Right lobe of liver (tissue), 6 donors: ENCODE results near the gene HDAC4. TPM values are rescaled to one million over a fixed set of nuclear protein-coding genes. Genes with fewer than 3 reads are reported as not detected.
A peak's percentile ranks its signal among the peaks of the same experiment; 100 is the strongest.

Experiments
- ATAC-seq, 4 donors: fragments of 200-7000 bp; cut with Tn5 transposase; one replicate each; pipeline ENCODE4 v1.9.1; 2020; ENCODE audit warnings: mild to moderate bottlenecking in 4 of 4, moderate library complexity in 4 of 4
- DNase-seq, 3 donors: peaks; one replicate each; pipeline ENCODE4 v3.0.0-alpha.2; 2020
- H3K27ac ChIP-seq, 3 donors: fragments of 200-600 bp; one replicate each; pipeline ENCODE4 v1.8.0; 2022
- H3K27me3 ChIP-seq, 2 donors: fragments of 200-600 bp; one replicate each; pipeline ENCODE4 v1.8.0; 2022
- H3K36me3 ChIP-seq, 4 donors: fragments of 200-600 bp; sonication (generic) in 1 of 4; one replicate each; pipeline versions ENCODE4 v1.5.1 to v1.8.0; 2017 to 2022; ENCODE audit warnings: control low read depth in 1 of 4
- H3K4me1 ChIP-seq, 4 donors: fragments of 200-600 bp; sonication (generic) in 1 of 4; one replicate each; pipeline versions ENCODE4 v1.5.1 to v1.8.0; 2017 to 2022; ENCODE audit warnings: control low read depth in 1 of 4
- H3K4me3 ChIP-seq, 3 donors: fragments of 200-600 bp; one replicate each; pipeline ENCODE4 v1.8.0; 2022
- H3K9me3 ChIP-seq, 4 donors: fragments of 200-600 bp; sonication (generic) in 1 of 4; one replicate each; pipeline versions ENCODE4 v1.5.1 to v1.8.0; 2017 to 2022; ENCODE audit warnings: control low read depth in 1 of 4
- CTCF ChIP-seq, 4 donors: fragments of 200-600 bp in 3 of 4; fragments of 450-650 bp in 1 of 4; IDR thresholded peaks; one replicate each; pipeline versions ENCODE4 v1.5.1 to v1.8.0; 2016 to 2022; ENCODE audit warnings: antibody characterized with exemption in 4 of 4, mild to moderate bottlenecking in 2 of 4
- POLR2A ChIP-seq: fragments of 450-650 bp; IDR thresholded peaks from one replicate; pipeline ENCODE4 v1.6.1; 2017; ENCODE audit warnings: antibody characterized with exemption, mild to moderate bottlenecking
- WGBS: methylation state at CpG from one replicate; pipeline ENCODE4 v1.1.6; 2018; ENCODE audit warnings: low coverage, low lambda C conversion rate; ENCODE audit not compliant: insufficient coverage; ENCODE audit errors: missing lambda C conversion rate; 5-methylcytosine and 5-hydroxymethylcytosine counted together
- intact Hi-C, 2 donors: fragments of 100-400 bp; cut with DNase I; formaldehyde crosslinking; loops; one replicate each; pipeline versions ENCODE4 v1.11.2 to v1.14.1; 2022
- total RNA-seq, 6 experiments: library from RNA; depleted of rRNA in 2 of 6; stranded (reverse); fragments of >200 nt in 2 of 6; fragmentation: NEBNext Ultra II Directional in 3 of 6; extraction: Animal tissue kit (Norgen Biotek cat#: 25700) in 3 of 6; gene quantifications; one replicate each; pipeline versions ENCODE4 v1.1.0 to v1.2.4, GENCODE V29; 2016 to 2023
- donor health status: DM: no; HTN: yes; CAD: no.
- donor health status: DM: no; HTN: no; CAD: no.
- donor health status: DM: no; HTN: no; CAD: no.
- donor health status: DM: no; HTN: yes; CAD: no.
- donor health status: DM: no; HTN: yes; CAD: no.

Gene HDAC4
- total RNA-seq, 6 experiments from 2014 or later: 8.9 to 22.4 (median 14.7) TPM

- Histone ChIP-seq H3K4me3 (no peak overlapping the region), H3K36me3 (no peaks in the 10 kb centered on the region), H3K27me3 (no peaks in the 10 kb centered on the region), H3K27ac (no peak overlapping the region), H3K4me1 (no peaks in the 10 kb centered on the region), H3K9me3 (no peaks in the 10 kb centered on the region)
- DNase-seq: no peak
- intact Hi-C loops: no loop called here
- no CpG with 5 or more reads among the region's 17 CpGs for WGBS
- ATAC-seq: no peak
- TF ChIP-seq CTCF (IDR thresholded peaks at IDR 0.05) (no peak), POLR2A (no peak)
Measured at GRCh38 chr2:239094867-239095266, 306.0 kb downstream of the HDAC4 start.

- WGBS: 95% methylated on average over 17 of the region's 17 CpGs
- no peak for TF ChIP-seq POLR2A
- TF ChIP-seq CTCF (IDR thresholded peaks at IDR 0.05): no peak
- DNase-seq (no peak), ATAC-seq (no peak)
- Histone ChIP-seq H3K27ac (no peak overlapping the region), H3K4me3 (no peak overlapping the region), H3K4me1 (no peaks in the 10 kb centered on the region), H3K9me3 (no peaks in the 10 kb centered on the region), H3K36me3 (no peaks in the 10 kb centered on the region), H3K27me3 (no peaks in the 10 kb centered on the region)
- intact Hi-C loops: no loop called here
Measured at GRCh38 chr2:239093952-239094351, 306.9 kb downstream of the HDAC4 start.

GRCh38 chr2:239093542-239093941 lies 307.3 kb downstream of the HDAC4 start:
- Histone ChIP-seq H3K9me3 (no peaks in the 10 kb centered on the region), H3K36me3 (no peaks in the 10 kb centered on the region), H3K27ac (no peak overlapping the region), H3K4me1 (no peaks in the 10 kb centered on the region), H3K4me3 (no peak overlapping the region), H3K27me3 (no peaks in the 10 kb centered on the region)
- no peak for TF ChIP-seq POLR2A
- WGBS: no CpG with 5 or more reads among the region's 7 CpGs
- intact Hi-C loops: no loop called here
- ATAC-seq: no peak
- no peak for DNase-seq

GRCh38 chr2:239092571-239093294 lies 308.1 kb downstream of the HDAC4 start:
- TF ChIP-seq CTCF (IDR thresholded peaks at IDR 0.05) (no peak), POLR2A (no peak)
- 87% methylated on average over 18 of the region's 27 CpGs for WGBS
- Histone ChIP-seq H3K27me3 (no peaks in the 10 kb centered on the region), H3K27ac (no peak overlapping the region), H3K4me3 (no peak overlapping the region), H3K9me3 (no peaks in the 10 kb centered on the region), H3K36me3 (no peaks in the 10 kb centered on the region), H3K4me1 (no peaks in the 10 kb centered on the region)
- DNase-seq: no peak
- no peak for ATAC-seq
- intact Hi-C loops: no loop called here

- ATAC-seq (peak in 1 of 4 donors; percentile 12), DNase-seq (no peak)
- Histone ChIP-seq H3K4me1 (no peaks in the 10 kb centered on the region), H3K4me3 (no peak overlapping the region), H3K36me3 (no peaks in the 10 kb centered on the region), H3K27me3 (no peaks in the 10 kb centered on the region), H3K9me3 (no peaks in the 10 kb centered on the region), H3K27ac (no peak overlapping the region)
- TF ChIP-seq CTCF (IDR thresholded peaks at IDR 0.05) (no peak), POLR2A (no peak)
- intact Hi-C loops: no loop called here
- 86% methylated on average over 6 of the region's 13 CpGs for WGBS
Measured at GRCh38 chr2:239089884-239090283, 310.9 kb downstream of the HDAC4 start.
